NCI-H128 (cell line): ENCODE measurements around the gene NEURL3.

Experiments
- DNase-seq: peaks from one replicate; lab custom pipeline; 2025; ENCODE audit not compliant: unreplicated experiment; lab: John Stamatoyannopoulos, UW

The NEURL3 gene

GRCh38 chr2:96540136-96540535 is 35.0 kb upstream of the NEURL3 start:
- no peak for DNase-seq

GRCh38 chr2:96539215-96539920 is 34.2 kb upstream of the NEURL3 start:
- DNase-seq = no peak

GRCh38 chr2:96538487-96539214 is 33.5 kb upstream of the NEURL3 start:
- no peak for DNase-seq

- DNase-seq = no peak
Measured at GRCh38 chr2:96537734-96538486, 32.8 kb upstream of the NEURL3 start.

GRCh38 chr2:96537066-96537733 is 32.0 kb upstream of the NEURL3 start:
- DNase-seq = no peak

GRCh38 chr2:96536445-96537065 is 31.4 kb upstream of the NEURL3 start, which contains the start of gene ARID5A:
Gene ARID5A (plus strand): TSS chr2:96536752. CDS start chr2:96536827, 75 bp downstream.
- peak; percentile 50 for DNase-seq

- no peak for DNase-seq
Measured at GRCh38 chr2:96535331-96535730, 30.2 kb upstream of the NEURL3 start.

- DNase-seq = no peak
Measured at GRCh38 chr2:96534701-96535181, 29.6 kb upstream of the NEURL3 start.

GRCh38 chr2:96534141-96534540 is 29.0 kb upstream of the NEURL3 start:
- DNase-seq = no peak

GRCh38 chr2:96533292-96534073 is 28.3 kb upstream of the NEURL3 start:
- DNase-seq = no peak

- DNase-seq = no peak
Measured at GRCh38 chr2:96532641-96533291, 27.6 kb upstream of the NEURL3 start.

GRCh38 chr2:96531872-96532505 is 26.8 kb upstream of the NEURL3 start:
- peak; percentile 71 for DNase-seq

GRCh38 chr2:96531366-96531765 is 26.2 kb upstream of the NEURL3 start:
- no peak for DNase-seq

GRCh38 chr2:96530474-96531357 is 25.6 kb upstream of the NEURL3 start:
- DNase-seq = no peak

- DNase-seq = no peak
Measured at GRCh38 chr2:96530144-96530430, 24.9 kb upstream of the NEURL3 start.

GRCh38 chr2:96529376-96530143 is 24.4 kb upstream of the NEURL3 start:
- DNase-seq = no peak

- no peak for DNase-seq
Measured at GRCh38 chr2:96528700-96529375, 23.7 kb upstream of the NEURL3 start.
